Measurements from ENCODE around the gene COBLL1. TPM values are rescaled to one million over a fixed set of nuclear protein-coding genes. Genes with fewer than 3 reads are reported as not detected.

COBLL1 gene
- total RNA-seq, 1 donor from 2014 or later, result not detected

DNA sequence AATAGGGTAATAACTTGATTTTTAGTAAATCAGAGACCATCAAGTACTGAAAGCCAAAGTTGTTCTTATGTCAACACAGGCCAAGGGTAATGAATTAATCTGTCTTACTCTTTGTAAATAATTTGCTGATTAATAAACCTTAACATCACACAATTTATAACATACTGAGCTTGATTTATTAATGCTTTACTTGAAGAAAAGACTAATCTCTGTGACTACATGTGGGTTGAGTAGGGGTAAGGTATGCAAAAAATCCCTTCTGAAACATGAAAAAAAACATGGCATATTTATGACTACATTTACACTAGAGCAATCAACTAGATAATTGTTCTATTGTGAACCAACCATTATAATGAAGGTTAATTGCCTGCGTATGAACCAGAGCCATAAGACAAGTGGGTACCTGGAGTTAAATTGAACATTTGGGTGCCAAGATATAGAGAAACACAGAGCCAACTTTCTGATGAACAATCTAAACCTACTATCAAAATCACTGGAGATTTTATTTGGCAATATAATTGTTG lies 152.7 kb downstream of the COBLL1 start:
- intact Hi-C loops (cut with micrococcal nuclease), result no loop called here

DNA sequence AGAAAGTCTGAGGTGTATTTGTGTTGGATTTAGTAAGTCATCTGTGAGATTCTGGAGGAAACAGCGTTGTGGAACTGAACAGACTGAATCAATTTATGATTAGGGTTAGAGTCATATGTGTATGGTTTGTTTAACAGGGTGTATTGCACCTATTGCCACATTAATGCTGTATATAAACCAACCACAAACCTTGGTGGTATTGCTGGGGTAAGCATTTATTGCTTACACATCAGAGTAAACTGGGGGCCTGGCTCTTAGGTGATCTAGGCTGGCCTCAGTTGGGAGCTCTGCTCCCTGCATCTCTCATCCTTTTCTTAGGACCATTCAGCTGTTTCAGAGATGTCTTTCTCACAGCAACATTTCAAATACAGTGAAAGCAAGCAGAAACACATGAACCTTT lies 160.6 kb downstream of the COBLL1 start:
- intact Hi-C loops (cut with micrococcal nuclease), result no loop called here

GRCh38 chr2:164678631-164679149 lies 162.9 kb downstream of the COBLL1 start:
- intact Hi-C loops (cut with micrococcal nuclease), result no loop called here

DNA sequence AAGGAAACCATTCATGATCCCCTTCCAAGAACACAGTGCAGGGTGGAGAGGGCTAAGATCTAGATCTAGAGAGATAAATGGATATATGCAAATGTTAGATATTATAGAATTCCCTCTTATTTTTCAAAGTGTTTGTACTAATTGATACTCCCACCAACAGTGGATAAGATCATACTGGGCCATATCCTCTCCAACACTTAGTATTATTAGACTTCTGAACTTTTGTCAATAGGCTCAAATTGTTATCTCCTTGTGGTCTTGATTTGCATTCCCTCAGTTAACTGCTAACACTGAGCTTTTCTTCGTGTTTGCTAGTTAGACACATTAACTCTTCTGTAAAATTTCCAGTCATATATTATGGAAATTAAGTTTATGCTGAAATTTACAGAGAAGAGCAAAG lies 163.9 kb downstream of the COBLL1 start:
- intact Hi-C loops (cut with micrococcal nuclease), result no loop called here

- intact Hi-C loops (cut with micrococcal nuclease), result no loop called here
Measured at GRCh38 chr2:164677271-164677670, 164.4 kb downstream of the COBLL1 start.

- intact Hi-C loops (cut with micrococcal nuclease), result no loop called here
Measured at GRCh38 chr2:164675687-164676086, 165.9 kb downstream of the COBLL1 start.

DNA sequence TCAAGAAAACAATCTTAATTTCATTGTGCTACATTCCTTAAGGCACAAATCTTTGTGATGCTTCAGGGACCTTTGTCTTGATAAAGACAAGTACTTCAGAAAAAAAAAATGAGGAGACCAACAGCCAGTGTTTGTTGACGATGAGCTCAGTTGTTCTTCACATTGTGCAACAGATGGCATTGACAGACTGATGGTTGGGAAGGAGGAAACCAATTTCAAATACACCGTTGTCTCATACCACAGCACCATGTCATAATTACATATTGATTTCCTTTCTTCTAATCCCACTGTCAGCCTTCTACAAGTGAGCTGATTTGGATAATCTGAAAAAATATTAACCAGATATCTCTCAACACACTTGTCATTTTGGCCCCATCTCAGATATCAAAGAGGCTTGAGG lies 166.6 kb downstream of the COBLL1 start:
- intact Hi-C loops (cut with micrococcal nuclease), result no loop called here

GRCh38 chr2:164671664-164672396 lies 169.8 kb downstream of the COBLL1 start:
- intact Hi-C loops (cut with micrococcal nuclease), result no loop called here

DNA sequence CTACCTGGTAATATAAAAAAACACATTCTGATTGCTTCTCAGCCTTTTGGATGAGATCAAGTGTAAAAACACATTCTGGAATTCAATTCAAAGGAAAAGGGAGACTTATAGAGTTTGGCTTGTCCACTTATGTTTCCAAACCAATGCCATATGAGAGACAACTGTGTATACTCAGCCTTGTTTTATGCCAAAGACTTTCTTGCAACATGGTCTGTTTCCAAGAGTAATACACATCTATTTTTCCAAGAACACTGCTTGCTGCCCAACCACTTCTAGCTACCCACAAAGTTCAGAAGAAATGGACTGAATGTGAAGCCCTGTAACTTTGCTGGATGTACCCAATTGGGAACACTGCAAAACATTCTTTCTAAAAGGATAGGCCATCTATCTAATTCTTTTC lies 172.3 kb downstream of the COBLL1 start:
- intact Hi-C loops (cut with micrococcal nuclease), result no loop called here

- intact Hi-C loops (cut with micrococcal nuclease), result no loop called here
Measured at GRCh38 chr2:164667566-164667965, 174.1 kb downstream of the COBLL1 start.

- intact Hi-C loops (cut with micrococcal nuclease), result no loop called here
Measured at GRCh38 chr2:164664070-164664469, 177.6 kb downstream of the COBLL1 start.

GRCh38 chr2:164662868-164663631 lies 178.6 kb downstream of the COBLL1 start:
- intact Hi-C loops (cut with micrococcal nuclease), result no loop called here

GRCh38 chr2:164662066-164662465 lies 179.6 kb downstream of the COBLL1 start:
- intact Hi-C loops (cut with micrococcal nuclease), result no loop called here

DNA sequence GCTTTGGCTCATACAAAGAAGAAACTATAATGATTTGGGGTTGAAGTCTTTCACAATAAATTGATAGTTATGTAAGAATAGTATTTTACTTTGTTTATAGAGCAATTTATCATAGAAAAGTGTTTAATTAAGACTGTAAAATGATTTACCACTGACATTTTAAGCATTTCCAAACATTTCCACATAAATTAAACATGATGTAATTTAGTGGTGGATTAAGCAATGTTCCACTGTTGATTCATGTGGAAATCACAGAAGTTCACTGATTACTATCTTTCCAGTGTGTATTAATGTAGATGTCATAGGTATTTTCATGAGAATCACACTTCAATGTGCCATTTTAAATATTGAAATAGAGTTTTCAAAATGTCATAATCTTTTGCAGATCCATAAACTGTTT lies 180.3 kb downstream of the COBLL1 start:
- intact Hi-C loops (cut with micrococcal nuclease), result no loop called here

- intact Hi-C loops (cut with micrococcal nuclease), result no loop called here
Measured at GRCh38 chr2:164657129-164657528, 184.5 kb downstream of the COBLL1 start.

DNA sequence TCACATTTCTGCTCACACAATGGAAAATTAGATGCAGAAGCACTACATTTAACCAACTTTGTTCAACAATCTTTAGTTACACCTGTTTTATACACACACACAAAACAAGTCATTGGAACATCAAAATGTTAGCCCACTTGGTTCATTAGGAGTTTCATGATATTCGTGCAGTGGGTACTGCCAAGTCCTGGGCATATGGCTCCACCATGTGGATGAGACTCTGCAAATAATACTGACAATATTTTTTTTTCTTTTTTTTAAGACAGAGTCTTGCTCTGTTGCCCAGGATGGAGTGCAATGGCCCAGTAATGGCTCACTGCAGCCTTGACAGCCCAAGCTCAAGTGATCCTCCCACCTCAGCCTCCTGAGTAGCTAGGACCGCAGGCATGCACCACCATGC lies 185.9 kb downstream of the COBLL1 start:
- intact Hi-C loops (cut with micrococcal nuclease), result no loop called here

DNA sequence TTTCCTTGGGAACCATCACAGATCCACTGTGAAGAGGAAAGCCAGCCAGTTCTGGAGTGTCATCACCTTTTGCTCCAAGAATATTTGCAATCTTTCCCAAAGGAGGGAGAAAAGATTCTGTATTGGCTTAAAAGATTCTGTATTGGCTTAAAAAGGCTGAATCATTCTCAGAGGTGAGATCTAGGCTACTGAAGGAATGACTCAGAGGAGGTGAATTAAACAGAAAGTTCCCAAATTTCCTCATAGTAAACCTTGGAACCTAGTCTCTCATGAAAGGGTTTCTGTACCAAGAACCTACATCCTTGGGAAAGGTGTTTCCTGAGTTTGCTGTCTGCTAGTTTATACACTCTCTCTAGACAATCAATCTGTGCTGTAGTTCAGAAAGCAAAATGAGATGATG lies 186.3 kb downstream of the COBLL1 start:
- intact Hi-C loops (cut with micrococcal nuclease), result no loop called here

DNA sequence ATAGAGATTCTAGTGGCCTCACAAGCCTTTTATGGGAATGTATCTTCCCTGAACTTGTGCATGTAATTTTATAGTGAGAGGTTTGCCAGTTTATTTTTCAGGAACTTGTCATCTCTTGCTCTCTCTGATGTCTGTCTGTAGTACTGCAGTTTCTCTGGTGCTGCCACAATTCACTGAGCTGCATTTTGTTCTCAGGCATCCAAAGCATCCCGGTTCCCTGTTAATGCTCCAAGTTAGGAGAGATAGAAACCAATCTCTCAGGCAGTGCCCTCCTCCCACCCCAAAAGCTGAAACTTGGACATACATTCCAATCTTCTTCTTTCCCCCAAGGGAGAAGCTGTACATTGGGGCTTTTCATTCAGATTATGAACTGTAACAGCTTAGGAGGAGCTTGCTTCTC lies 190.3 kb downstream of the COBLL1 start:
- intact Hi-C loops (cut with micrococcal nuclease), result no loop called here

- intact Hi-C loops (cut with micrococcal nuclease), result no loop called here
Measured at GRCh38 chr2:164644036-164644700, 197.5 kb downstream of the COBLL1 start.

DNA sequence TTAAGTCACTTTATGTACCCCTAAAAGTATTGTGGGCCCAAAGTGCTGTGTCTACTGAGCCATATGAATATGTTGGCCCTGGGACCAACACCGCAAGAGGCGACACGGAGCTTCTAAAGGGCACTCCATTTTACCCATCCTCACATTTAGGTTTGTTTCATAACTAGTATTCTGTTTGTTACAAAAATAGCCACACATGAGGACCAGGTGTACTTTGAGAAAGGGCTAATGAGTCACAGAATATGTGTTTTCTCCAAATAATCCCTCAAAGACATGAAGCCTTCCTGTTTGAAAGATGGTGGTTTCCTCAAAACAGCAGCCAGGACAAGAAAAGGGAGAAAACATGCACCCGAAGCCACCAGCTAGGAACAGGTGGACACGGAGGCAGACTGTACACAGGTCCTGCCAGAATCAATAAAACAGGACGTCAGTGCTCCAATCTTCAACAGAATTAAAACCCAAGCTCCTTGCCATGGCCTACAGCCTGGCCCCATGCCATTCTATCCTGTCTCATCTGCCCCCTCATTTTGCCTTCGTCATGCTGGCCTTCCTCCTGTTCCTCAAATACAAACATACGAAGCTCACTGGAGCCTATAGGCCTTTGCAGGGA lies 198.6 kb downstream of the COBLL1 start:
- intact Hi-C loops (cut with micrococcal nuclease), result no loop called here

GRCh38 chr2:164642268-164642667 lies 199.4 kb downstream of the COBLL1 start:
- intact Hi-C loops (cut with micrococcal nuclease), result no loop called here
